GM12874 (cell line): ENCODE results near the gene BMP2K.

Experiments
- CTCF ChIP-seq: IDR thresholded peaks from 2 replicates; pipeline ENCODE4 v1.5.1; 2011; ENCODE audit warnings: low read depth, mild to moderate bottlenecking, control low read depth, low read length, moderate library complexity; ENCODE audit not compliant: insufficient read depth

Gene BMP2K

DNA sequence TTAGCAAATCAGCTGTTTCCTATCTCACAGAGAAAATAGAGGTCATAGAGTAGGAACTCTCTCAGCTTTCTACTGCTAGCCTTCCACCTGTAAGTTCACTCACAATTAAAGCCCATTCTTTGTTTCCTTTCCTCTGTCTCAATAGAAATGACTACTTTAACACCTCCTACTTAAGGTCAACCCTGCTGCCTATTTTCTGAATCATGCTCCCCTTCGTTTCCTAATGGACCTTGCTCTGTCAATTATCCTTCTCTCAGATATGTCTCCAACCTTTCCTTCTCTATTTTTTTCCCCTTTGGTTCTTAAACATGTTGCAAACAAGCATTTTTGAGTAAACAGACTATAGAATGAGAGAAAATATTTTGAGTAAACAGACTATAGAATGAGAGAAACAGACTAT is 168.2 kb downstream of the BMP2K start:
- TF ChIP-seq CTCF, result no peak

GRCh38 chr4:78945651-78946179 is 169.6 kb downstream of the BMP2K start:
- TF ChIP-seq CTCF, result no peak

- no peak for TF ChIP-seq CTCF
Measured at GRCh38 chr4:78949735-78950134, 173.6 kb downstream of the BMP2K start.

DNA sequence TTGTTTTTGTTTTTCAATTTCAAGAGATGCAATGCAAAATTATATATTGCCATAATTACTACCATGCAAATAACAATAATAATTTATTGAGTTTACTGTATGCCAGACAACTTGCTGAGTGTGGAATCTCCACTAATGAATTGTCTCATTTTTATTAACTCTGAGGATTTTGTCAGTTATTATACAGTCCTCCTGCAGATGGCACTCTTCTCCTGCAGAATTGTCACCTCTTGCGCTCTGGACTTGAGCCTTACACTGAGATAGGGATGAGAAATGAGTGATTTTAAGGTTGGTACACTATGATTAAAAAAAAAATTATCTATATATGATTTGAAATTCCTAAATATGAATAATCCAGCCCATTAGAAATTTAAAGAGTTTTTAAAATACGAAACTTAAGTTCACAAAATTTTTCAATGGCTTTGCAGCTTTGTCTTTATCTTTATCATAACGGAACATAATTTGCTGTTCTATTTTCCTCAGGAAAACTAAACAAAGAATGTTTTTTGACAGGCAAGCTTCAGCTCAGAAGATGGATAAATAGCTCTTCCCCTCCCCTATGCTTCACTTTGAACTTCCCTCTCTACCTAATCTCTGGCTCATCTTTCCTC is 175.8 kb downstream of the BMP2K start:
- TF ChIP-seq CTCF, result peak; percentile 43; the same call in 1 of the 2 replicates

- TF ChIP-seq CTCF, result no peak
Measured at GRCh38 chr4:78953231-78953630, 177.1 kb downstream of the BMP2K start.

GRCh38 chr4:78953769-78954666 is 177.9 kb downstream of the BMP2K start:
- TF ChIP-seq CTCF, result peak; percentile 59

DNA sequence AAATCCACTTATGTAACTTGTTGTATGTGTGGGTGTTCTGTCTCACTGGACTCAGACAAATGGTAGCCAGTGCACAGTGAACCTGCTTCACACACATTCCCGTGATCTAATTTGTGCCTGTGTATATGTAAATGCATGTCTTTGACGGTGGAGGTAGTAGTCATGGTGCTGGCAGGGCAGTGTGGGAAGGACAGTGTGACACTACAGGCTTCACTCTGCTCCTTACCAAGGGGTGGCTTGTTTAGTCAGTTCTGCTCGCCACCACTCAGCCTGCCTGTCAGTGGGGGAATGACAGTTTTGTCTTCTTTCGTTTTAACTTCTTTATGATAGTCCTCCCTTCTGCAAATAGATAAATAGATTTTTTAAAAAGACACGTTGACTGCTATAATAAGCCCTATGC is 180.8 kb downstream of the BMP2K start:
- no peak for TF ChIP-seq CTCF
